Smooth muscle cell (in vitro differentiated cells): ENCODE measurements around the gene TMEM234. TPM values are rescaled to one million over a fixed set of nuclear protein-coding genes. Genes with fewer than 3 reads are reported as not detected.

Source experiments
- DNase-seq: peaks from one replicate; lab custom pipeline; 2025; ENCODE audit not compliant: unreplicated experiment; lab: John Stamatoyannopoulos, UW
- H2AFZ ChIP-seq: fragments of 200-600 bp; sonication (generic); 2 replicates; pipeline ENCODE4 v1.6.0; 2016; ENCODE audit warnings: antibody characterized with exemption, low read depth, mild to moderate bottlenecking
- H3F3A ChIP-seq: fragments of 200-600 bp; sonication (generic); 2 replicates; pipeline ENCODE4 v1.6.0; 2017; ENCODE audit warnings: antibody characterized with exemption, low read depth
- H3K27ac ChIP-seq: fragments of 200-600 bp; sonication (generic); 2 replicates; pipeline ENCODE4 v1.5.1; 2016; ENCODE audit warnings: low read depth, mild to moderate bottlenecking
- H3K27me3 ChIP-seq: fragments of 200-600 bp; sonication (generic); 2 replicates; pipeline ENCODE4 v1.6.1; 2016; ENCODE audit warnings: low read depth, mild to moderate bottlenecking
- H3K36me3 ChIP-seq: fragments of 200-600 bp; sonication (generic); 2 replicates; pipeline ENCODE4 v1.5.1; 2016; ENCODE audit warnings: low read depth
- H3K4me1 ChIP-seq: fragments of 200-600 bp; sonication (generic); 2 replicates; pipeline ENCODE4 v1.5.1; 2016; ENCODE audit warnings: low read depth
- H3K4me2 ChIP-seq: fragments of 200-600 bp; sonication (generic); 2 replicates; pipeline ENCODE4 v1.6.0; 2016; ENCODE audit warnings: mild to moderate bottlenecking
- H3K4me3 ChIP-seq: fragments of 200-600 bp; sonication (generic); 2 replicates; pipeline ENCODE4 v1.5.1; 2016; ENCODE audit warnings: mild to moderate bottlenecking
- H3K79me2 ChIP-seq: fragments of 200-600 bp; sonication (generic); 2 replicates; pipeline ENCODE4 v1.6.0; 2016; ENCODE audit warnings: low read depth, mild to moderate bottlenecking
- H3K9ac ChIP-seq: fragments of 200-600 bp; sonication (generic); 2 replicates; pipeline ENCODE4 v1.6.0; 2016; ENCODE audit warnings: low read depth
- H3K9me3 ChIP-seq: fragments of 200-600 bp; sonication (generic); replicated peaks from 2 replicates; pipeline ENCODE4 v1.5.1; 2016; ENCODE audit warnings: low read depth
- H4K20me1 ChIP-seq: fragments of 200-600 bp; sonication (generic); 2 replicates; pipeline ENCODE4 v1.6.0; 2016; ENCODE audit warnings: low read depth
- WGBS: methylation state at CpG from one replicate; pipeline ENCODE4 v1.1.7; 2016; ENCODE audit warnings: low lambda C conversion rate; 5-methylcytosine and 5-hydroxymethylcytosine counted together
- polyA plus RNA-seq: library from polyadenylated mRNA; unstranded; fragments of >200 nt; fragmentation: Nextera tagmentation; extraction: Ambion mirVana; gene quantifications from 2 replicates; pipeline ENCODE4 v1.2.1, GENCODE V29; 2016
- total RNA-seq: library from RNA; depleted of rRNA; stranded (reverse); fragments of >200 nt; gene quantifications from 2 replicates; pipeline ENCODE4 v1.2.3, GENCODE V29; 2014
- TF ChIP-seq, protein P1 (sequence below): fragments of 200-600 bp; sonication (generic); IDR thresholded peaks from 2 replicates; pipeline ENCODE4 v1.5.1; 2017; ENCODE audit warnings: borderline replicate concordance, mild to moderate bottlenecking, antibody characterized with exemption; ENCODE audit not compliant: insufficient read depth, poor library complexity, severe bottlenecking

The TMEM234 gene
- total and polyA plus RNA-seq, 2 experiments from 2014 or later = 10.9 to 19.8 TPM

DNA sequence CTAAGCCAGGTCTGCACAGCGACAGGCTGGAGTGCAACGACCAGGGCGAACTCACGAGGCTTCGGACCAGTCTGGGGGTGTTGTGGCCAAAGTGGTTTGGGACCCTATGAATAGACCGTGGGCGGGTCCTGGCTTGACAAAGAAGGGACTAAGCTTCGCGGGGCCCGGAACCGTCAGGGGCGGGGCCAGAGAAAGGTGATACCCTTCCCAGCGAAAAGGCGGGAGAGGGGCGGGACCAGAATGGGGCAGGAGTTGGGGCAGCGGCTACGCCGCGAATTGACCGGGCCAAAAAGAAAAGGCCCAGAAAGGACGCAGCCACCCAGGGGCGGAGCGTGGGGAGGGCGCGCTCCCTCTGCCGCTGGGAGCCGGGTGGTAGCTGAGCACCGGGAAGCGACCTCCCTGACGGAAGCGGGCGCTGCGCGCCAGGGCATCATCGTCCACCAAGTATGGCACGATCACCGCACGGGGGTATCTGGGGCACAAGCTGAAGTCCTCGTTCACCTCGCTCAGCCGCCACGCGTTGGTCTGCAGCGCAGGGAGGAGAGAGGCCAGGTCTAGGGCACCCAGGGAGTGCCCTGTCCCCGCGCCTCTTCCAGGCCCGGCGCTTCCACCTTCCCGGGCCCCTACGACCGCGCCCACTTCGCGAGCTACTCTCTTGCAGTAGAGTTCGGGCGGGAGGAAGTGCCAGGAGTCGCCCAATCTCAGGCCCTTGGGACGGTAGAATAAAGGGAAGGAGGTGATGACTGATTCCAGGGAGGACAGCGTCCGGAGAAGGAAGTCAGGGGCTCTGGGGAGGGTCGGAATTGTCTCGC, 18.2 kb upstream of the TMEM234 start:
- Histone ChIP-seq H3K36me3 (no peaks in the 10 kb centered on the region), H3K9ac (peak overlapping the region; percentile 70), H3F3A (peaks cover 24% of the 10 kb centered on the region), H3K27me3 (no peaks in the 10 kb centered on the region), H3K9me3 (no peaks in the 10 kb centered on the region), H3K27ac (peak overlapping the region; percentile 46), H4K20me1 (no peaks in the 10 kb centered on the region), H3K4me1 (peaks cover 19% of the 10 kb centered on the region), H3K4me3 (peak overlapping the region; percentile 65), H3K4me2 (peak overlapping the region; percentile 89), H3K79me2 (no peaks in the 10 kb centered on the region), H2AFZ (peak overlapping the region; percentile 91)
- TF ChIP-seq, protein P1, sequence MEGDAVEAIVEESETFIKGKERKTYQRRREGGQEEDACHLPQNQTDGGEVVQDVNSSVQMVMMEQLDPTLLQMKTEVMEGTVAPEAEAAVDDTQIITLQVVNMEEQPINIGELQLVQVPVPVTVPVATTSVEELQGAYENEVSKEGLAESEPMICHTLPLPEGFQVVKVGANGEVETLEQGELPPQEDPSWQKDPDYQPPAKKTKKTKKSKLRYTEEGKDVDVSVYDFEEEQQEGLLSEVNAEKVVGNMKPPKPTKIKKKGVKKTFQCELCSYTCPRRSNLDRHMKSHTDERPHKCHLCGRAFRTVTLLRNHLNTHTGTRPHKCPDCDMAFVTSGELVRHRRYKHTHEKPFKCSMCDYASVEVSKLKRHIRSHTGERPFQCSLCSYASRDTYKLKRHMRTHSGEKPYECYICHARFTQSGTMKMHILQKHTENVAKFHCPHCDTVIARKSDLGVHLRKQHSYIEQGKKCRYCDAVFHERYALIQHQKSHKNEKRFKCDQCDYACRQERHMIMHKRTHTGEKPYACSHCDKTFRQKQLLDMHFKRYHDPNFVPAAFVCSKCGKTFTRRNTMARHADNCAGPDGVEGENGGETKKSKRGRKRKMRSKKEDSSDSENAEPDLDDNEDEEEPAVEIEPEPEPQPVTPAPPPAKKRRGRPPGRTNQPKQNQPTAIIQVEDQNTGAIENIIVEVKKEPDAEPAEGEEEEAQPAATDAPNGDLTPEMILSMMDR = no peak
- WGBS = 2% methylated on average over 62 of the region's 62 CpGs
- peak; percentile 58 for DNase-seq

DNA sequence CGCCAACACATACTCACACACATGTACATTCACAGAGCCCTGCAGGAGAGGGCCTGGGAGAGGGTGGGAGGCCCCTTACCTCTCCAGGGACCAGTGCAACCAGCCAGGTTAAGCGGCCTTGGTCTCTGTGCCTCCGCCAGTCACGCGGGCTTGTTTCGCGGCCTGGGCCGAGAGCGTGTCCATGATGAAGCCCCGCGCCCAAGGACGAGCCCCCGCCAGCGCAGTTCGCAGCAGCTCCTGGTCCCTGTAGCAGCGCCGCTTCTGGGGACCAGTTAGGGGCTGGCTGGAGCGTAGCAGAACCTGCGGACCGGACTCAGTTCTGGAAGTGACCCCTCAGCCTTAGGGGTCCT, 17.6 kb upstream of the TMEM234 start:
- Histone ChIP-seq H3F3A (peaks cover 25% of the 10 kb centered on the region), H3K4me3 (peak overlapping the region; percentile 65), H3K27me3 (no peaks in the 10 kb centered on the region), H3K27ac (peak overlapping the region; percentile 46), H3K79me2 (no peaks in the 10 kb centered on the region), H3K9me3 (no peaks in the 10 kb centered on the region), H2AFZ (peak overlapping the region; percentile 91), H3K4me1 (peaks cover 19% of the 10 kb centered on the region), H4K20me1 (no peaks in the 10 kb centered on the region), H3K36me3 (no peaks in the 10 kb centered on the region), H3K4me2 (peak overlapping the region; percentile 89), H3K9ac (no peak overlapping the region)
- TF ChIP-seq, protein P1 = no peak
- no peak for DNase-seq
- 32% methylated on average over 20 of the region's 20 CpGs for WGBS

DNA sequence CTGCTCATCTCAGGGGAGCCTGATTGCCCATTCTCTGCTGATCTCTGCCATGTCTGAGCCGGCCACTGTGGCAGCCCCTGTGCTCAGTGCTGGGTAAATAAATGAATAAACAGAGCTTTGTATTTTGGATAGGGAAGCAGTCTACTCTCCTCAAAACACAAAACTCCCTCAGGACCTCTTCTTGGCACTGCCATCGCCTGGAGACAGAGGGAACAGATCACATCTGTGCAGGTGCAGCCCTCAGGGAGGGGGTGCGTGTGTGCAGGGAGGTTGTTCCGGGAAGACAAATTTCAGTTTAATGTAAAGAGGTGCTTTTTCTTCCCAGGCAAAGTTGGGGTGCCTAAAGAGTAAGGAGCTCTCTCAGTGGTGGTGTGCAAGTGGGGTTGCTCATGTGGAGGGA, 17.2 kb upstream of the TMEM234 start:
- Histone ChIP-seq H3K9me3 (no peaks in the 10 kb centered on the region), H3K27me3 (no peaks in the 10 kb centered on the region), H2AFZ (no peak overlapping the region), H3K4me2 (no peak overlapping the region), H3F3A (peaks cover 26% of the 10 kb centered on the region), H4K20me1 (no peaks in the 10 kb centered on the region), H3K79me2 (no peaks in the 10 kb centered on the region), H3K9ac (no peak overlapping the region), H3K27ac (peak overlapping the region; percentile 46), H3K4me3 (peak overlapping the region; percentile 65), H3K36me3 (no peaks in the 10 kb centered on the region), H3K4me1 (peaks cover 19% of the 10 kb centered on the region)
- DNase-seq = no peak
- TF ChIP-seq, protein P1 = no peak
- 72% methylated on average over 4 of the region's 4 CpGs for WGBS

DNA sequence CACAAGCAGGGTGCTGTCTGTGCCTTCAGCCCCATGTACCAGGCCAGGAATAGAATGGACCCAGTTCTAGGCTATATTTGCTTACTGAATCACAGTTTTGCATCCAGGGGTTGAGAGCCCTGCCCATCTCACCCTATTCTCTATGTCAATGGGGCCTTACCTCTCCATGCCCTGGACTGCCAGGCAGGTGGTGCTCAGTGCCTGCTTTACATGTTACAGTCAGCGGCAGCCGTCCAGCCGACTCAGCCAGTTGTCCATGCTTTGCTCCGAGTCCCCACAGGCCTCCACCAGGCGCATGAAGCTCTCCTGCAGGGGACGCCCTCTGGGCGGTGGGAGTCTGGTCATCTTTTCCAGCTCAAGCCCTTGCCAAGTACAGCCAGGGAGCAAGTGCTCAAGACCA, 12.6 kb upstream of the TMEM234 start:
- no peak for DNase-seq
- no peak overlapping the region for H3K4me2 ChIP-seq
- 92% methylated on average over 7 of the region's 7 CpGs for WGBS
- H2AFZ ChIP-seq = no peak overlapping the region
- H3K4me1 ChIP-seq = peaks cover 7% of the 10 kb centered on the region
- no peaks in the 10 kb centered on the region for H3K27me3 ChIP-seq
- H3K79me2 ChIP-seq = no peaks in the 10 kb centered on the region
- H3K9ac ChIP-seq = no peak overlapping the region
- H3F3A ChIP-seq = peaks cover 21% of the 10 kb centered on the region
- no peak overlapping the region for H3K4me3 ChIP-seq
- no peaks in the 10 kb centered on the region for H3K36me3 ChIP-seq
- peak overlapping the region; percentile 99 for H3K27ac ChIP-seq
- no peaks in the 10 kb centered on the region for H4K20me1 ChIP-seq
- no peaks in the 10 kb centered on the region for H3K9me3 ChIP-seq
- TF ChIP-seq, protein P1 = no peak
